OCI-LY3 (cell line): ENCODE measurements around the gene TOPORS.

Experiments used
- CTCF ChIP-seq: fragments of 200-600, 300-600 bp; sonication (generic); IDR thresholded peaks from 2 replicates; pipeline ENCODE4 v1.5.1; 2014; ENCODE audit warnings: antibody characterized with exemption, low read length, low read depth
- EZH2phosphoT487 ChIP-seq: fragments of 200-600 bp; shearing (Covaris generic); IDR thresholded peaks from 2 replicates; pipeline ENCODE4 v1.6.1; 2018; ENCODE audit warnings: antibody characterized with exemption, mixed run types, low read depth

GRCh38 chr9:32551276-32552051 is 922 bp downstream of the TOPORS start:
- TF ChIP-seq CTCF: no peak
- no peak for TF ChIP-seq EZH2phosphoT487
